Esophagus squamous epithelium (tissue), 4 donors: Measurements from ENCODE around the gene STK32C.

ENCODE experiments used
- CTCF ChIP-seq, 6 experiments: fragments of 450-650 bp in 4 of 6; fragments of 200-600 bp in 2 of 6; sonication (generic) in 2 of 6; IDR thresholded peaks; one replicate each; pipeline ENCODE4 v1.5.1; 2016 to 2019; ENCODE audit warnings: antibody characterized with exemption in 6 of 6, mild to moderate bottlenecking in 4 of 6, moderate library complexity in 4 of 6
- POLR2A ChIP-seq, 4 donors: fragments of 450-650 bp; IDR thresholded peaks; one replicate each; pipeline ENCODE4 v1.6.1; 2017; ENCODE audit warnings: antibody characterized with exemption in 4 of 4, mild to moderate bottlenecking in 4 of 4, moderate library complexity in 3 of 4

GRCh38 chr10:132336919-132337407, 29.2 kb upstream of the STK32C start:
- no peak for TF ChIP-seq CTCF (IDR thresholded peaks at IDR 0.05)
- no peak for TF ChIP-seq POLR2A (IDR thresholded peaks at IDR 0.05)
